Chondrocyte (in vitro differentiated cells): ENCODE results near the gene RFFL. TPM values are rescaled to one million over a fixed set of nuclear protein-coding genes. Genes with fewer than 3 reads are reported as not detected.
"Not testable (repeated sequence)": the region's sequence is repeated elsewhere in the genome, so short reads cannot be mapped to it uniquely, and the experiment has no call there.

Experiments used
- DNase-seq: peaks from one replicate; pipeline ENCODE4 v3.0.0; 2021; ENCODE audit warnings: mixed read lengths, low spot score
- H3K27ac Mint-ChIP-seq: one replicate; pipeline ENCODE4 v1.8.0; 2021; ENCODE audit warnings: mild to moderate bottlenecking, moderate library complexity, mixed read lengths; ENCODE audit not compliant: unreplicated experiment
- H3K27me3 Mint-ChIP-seq: 2 replicates; pipeline ENCODE4 v1.8.0; 2021; ENCODE audit warnings: low read depth, mixed read lengths
- H3K36me3 Mint-ChIP-seq: 2 replicates; pipeline ENCODE4 v1.8.0; 2021; ENCODE audit warnings: low read depth, mixed read lengths
- H3K4me1 Mint-ChIP-seq: 2 replicates; pipeline ENCODE4 v1.8.0; 2021; ENCODE audit warnings: low read depth, mild to moderate bottlenecking, mixed read lengths
- H3K4me3 Mint-ChIP-seq: one replicate; pipeline ENCODE4 v1.8.0; 2021; ENCODE audit warnings: mild to moderate bottlenecking, moderate library complexity, mixed read lengths; ENCODE audit not compliant: unreplicated experiment
- H3K9me3 Mint-ChIP-seq: 2 replicates; pipeline ENCODE4 v1.8.0; 2021; ENCODE audit warnings: low read depth, mixed read lengths
- CTCF ChIP-seq: fragments of 200-600 bp; sonication (generic); IDR thresholded peaks from 2 replicates; pipeline ENCODE4 v1.5.0; 2021; ENCODE audit warnings: antibody characterized with exemption, mild to moderate bottlenecking, moderate library complexity
- total RNA-seq: library from RNA; stranded (reverse); gene quantifications from 3 replicates; pipeline ENCODE4 v1.2.1, GENCODE V29; 2021

RFFL gene
- total RNA-seq, 1 donor from 2014 or later, result 11.1 TPM

- H3K27me3 Mint-ChIP-seq, result no peaks in the 10 kb centered on the region
- no peak overlapping the region for H3K4me3 Mint-ChIP-seq
Measured at GRCh38 chr17:35041390-35041789, 22.1 kb downstream of the RFFL start.

DNA sequence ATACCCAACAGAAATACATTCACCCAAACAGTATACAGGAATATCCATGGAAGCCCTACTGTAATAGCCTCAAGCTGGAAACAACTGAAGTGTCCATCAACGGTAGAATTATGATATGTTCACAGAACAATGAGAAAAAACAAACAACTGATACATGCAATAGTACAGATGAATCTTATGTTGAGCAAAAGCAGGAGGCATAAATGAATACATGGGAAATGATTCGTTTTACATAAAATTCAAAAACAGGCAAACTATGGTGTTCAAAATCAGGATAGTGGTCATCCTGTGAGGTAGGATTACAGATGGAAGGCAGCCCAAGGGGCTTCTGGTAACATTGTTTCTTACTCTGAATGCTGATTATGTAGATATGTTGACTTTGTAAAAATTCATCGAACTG is 25.1 kb downstream of the RFFL start:
- DNase-seq, result no peak
- H3K4me1 Mint-ChIP-seq, result peaks cover 8% of the 10 kb centered on the region
- H3K27ac Mint-ChIP-seq, result no peak overlapping the region
- no peaks in the 10 kb centered on the region for H3K9me3 Mint-ChIP-seq
- H3K4me3 Mint-ChIP-seq, result no peak overlapping the region
- no peak for TF ChIP-seq CTCF
- H3K27me3 Mint-ChIP-seq, result no peaks in the 10 kb centered on the region
- H3K36me3 Mint-ChIP-seq, result peaks cover 2% of the 10 kb centered on the region

More at GRCh38 chr17:35041390-35041789, 22.1 kb downstream of the RFFL start:
- H3K9me3 Mint-ChIP-seq, result no peaks in the 10 kb centered on the region
- TF ChIP-seq CTCF, result no peak
- peaks cover 8% of the 10 kb centered on the region for H3K4me1 Mint-ChIP-seq
- no peak overlapping the region for H3K27ac Mint-ChIP-seq
- H3K36me3 Mint-ChIP-seq, result peaks cover 3% of the 10 kb centered on the region
- DNase-seq, result no peak

- Mint-ChIP-seq H3K4me3 (no peak overlapping the region), H3K4me1 (peaks cover 10% of the 10 kb centered on the region), H3K27ac (no peak overlapping the region), H3K36me3 (peaks cover 7% of the 10 kb centered on the region), H3K9me3 (no peaks in the 10 kb centered on the region), H3K27me3 (no peaks in the 10 kb centered on the region)
- no peak for DNase-seq
- TF ChIP-seq CTCF, result no peak
Measured at GRCh38 chr17:35030780-35031179, 32.7 kb downstream of the RFFL start.

DNA sequence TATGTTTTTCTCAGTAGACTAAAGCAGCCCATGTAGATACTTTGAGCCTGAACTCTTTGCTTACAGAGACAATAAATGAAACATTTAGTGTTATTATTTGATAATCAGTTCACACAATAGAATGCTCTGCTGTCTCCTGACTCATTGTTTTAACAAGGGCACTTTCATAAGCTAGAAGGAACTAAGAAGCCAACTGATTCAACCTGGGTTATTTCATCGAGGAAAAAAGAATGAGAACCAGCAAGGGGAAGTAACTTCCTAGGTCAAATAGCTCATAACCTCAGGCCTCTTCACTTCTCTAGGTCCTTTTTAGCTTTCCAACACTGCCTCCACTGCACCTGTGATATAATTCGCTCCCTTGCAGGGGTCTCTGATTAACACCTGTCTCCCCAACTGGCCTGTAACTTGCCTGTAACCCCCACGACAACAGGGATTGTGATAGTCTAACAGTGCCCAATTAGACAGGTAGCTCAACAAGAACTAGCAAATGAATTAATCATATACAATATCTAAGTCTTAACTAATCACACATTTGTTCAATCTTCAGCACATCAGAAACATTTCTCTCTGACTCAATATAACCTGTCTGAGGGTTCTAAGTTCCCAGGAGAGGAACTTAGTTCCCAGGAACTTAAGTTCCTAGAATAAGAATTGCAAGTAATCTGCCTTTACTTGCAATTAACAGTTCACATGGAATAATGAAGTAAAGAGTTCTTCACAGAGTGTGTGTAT is 34.8 kb downstream of the RFFL start:
- Mint-ChIP-seq H3K27ac (peak overlapping the region; percentile 28), H3K4me3 (no peak overlapping the region), H3K9me3 (no peaks in the 10 kb centered on the region), H3K4me1 (peaks cover 14% of the 10 kb centered on the region), H3K27me3 (no peaks in the 10 kb centered on the region), H3K36me3 (peaks cover 7% of the 10 kb centered on the region)
- no peak for TF ChIP-seq CTCF
- no peak for DNase-seq

GRCh38 chr17:35028097-35028496 is 35.4 kb downstream of the RFFL start:
- not testable (repeated sequence) for H3K4me3 Mint-ChIP-seq, H3K27ac Mint-ChIP-seq, H3K9me3 Mint-ChIP-seq, DNase-seq, H3K27me3 Mint-ChIP-seq, H3K36me3 Mint-ChIP-seq
- peaks cover 20% of the 10 kb centered on the region for H3K4me1 Mint-ChIP-seq

DNA sequence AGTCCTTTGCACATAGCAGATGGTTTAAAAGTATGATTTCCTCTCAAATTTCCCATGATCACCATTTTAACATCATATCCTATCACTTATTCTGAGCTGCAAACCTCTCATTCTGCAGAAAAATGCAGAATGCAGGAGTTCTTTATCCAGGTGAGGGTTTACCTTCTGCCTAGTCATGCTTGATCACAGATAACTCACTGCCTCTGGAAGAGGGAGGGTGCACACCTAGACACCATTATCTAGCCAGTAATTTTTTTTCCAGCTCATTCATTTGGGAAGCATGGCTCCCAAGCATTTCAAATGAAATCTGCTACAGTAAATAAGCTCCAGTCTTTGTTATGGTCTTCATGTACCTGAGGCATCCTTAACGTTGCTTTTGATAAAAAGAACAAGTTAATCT is 38.0 kb downstream of the RFFL start:
- Mint-ChIP-seq H3K36me3 (peaks cover 1% of the 10 kb centered on the region), H3K4me1 (peaks cover 45% of the 10 kb centered on the region), H3K4me3 (no peak overlapping the region), H3K9me3 (no peaks in the 10 kb centered on the region), H3K27ac (no peak overlapping the region), H3K27me3 (no peaks in the 10 kb centered on the region)
- DNase-seq, result no peak
- TF ChIP-seq CTCF, result no peak
